GM06990 (cell line): ENCODE data around the gene MAGEA10.

Source experiments
- DNase-seq: peaks from one replicate; pipeline ENCODE4 v3.0.0-alpha.2; 2011; ENCODE audit not compliant: insufficient read length; ENCODE audit errors: extremely low read depth
- H3K27me3 ChIP-seq: replicated peaks from 2 replicates; pipeline ENCODE4 v1.6.0; 2011; ENCODE audit warnings: low read length; ENCODE audit not compliant: control insufficient read depth, insufficient read depth
- H3K36me3 ChIP-seq: 2 replicates; pipeline ENCODE4 v1.5.1; 2011; ENCODE audit warnings: low read length; ENCODE audit not compliant: control insufficient read depth, insufficient read depth
- H3K4me3 ChIP-seq: replicated peaks from 2 replicates; pipeline ENCODE4 v1.5.1; 2011; ENCODE audit warnings: low read depth, mild to moderate bottlenecking, control low read depth, low read length
- CTCF ChIP-seq: IDR thresholded peaks from 2 replicates; pipeline ENCODE4 v1.5.1; 2011; ENCODE audit warnings: low read length, control low read depth, mild to moderate bottlenecking, inconsistent platforms; ENCODE audit not compliant: insufficient read depth, poor library complexity, severe bottlenecking

Gene MAGEA10

GRCh38 chrX:152117305-152117704 is 21.1 kb downstream of the MAGEA10 start:
- Histone ChIP-seq H3K36me3 (no peaks in the 10 kb centered on the region), H3K27me3 (no peaks in the 10 kb centered on the region), H3K4me3 (no peak overlapping the region)
- no peak for DNase-seq
- TF ChIP-seq CTCF = no peak

- no peak overlapping the region for H3K4me3 ChIP-seq
- TF ChIP-seq CTCF = no peak
- no peaks in the 10 kb centered on the region for H3K36me3 ChIP-seq
- H3K27me3 ChIP-seq = no peaks in the 10 kb centered on the region
- DNase-seq = no peak
Observed at GRCh38 chrX:152108527-152108926, 29.9 kb downstream of the MAGEA10 start.

- no peak for TF ChIP-seq CTCF
- H3K36me3 ChIP-seq = no peaks in the 10 kb centered on the region
- no peak overlapping the region for H3K4me3 ChIP-seq
- no peak for DNase-seq
- H3K27me3 ChIP-seq = no peaks in the 10 kb centered on the region
Observed at GRCh38 chrX:152103866-152104265, 34.5 kb downstream of the MAGEA10 start.

- Histone ChIP-seq H3K4me3 (no peak overlapping the region), H3K27me3 (no peaks in the 10 kb centered on the region), H3K36me3 (no peaks in the 10 kb centered on the region)
- no peak for TF ChIP-seq CTCF
- DNase-seq = no peak
Observed at GRCh38 chrX:152086141-152086540, 52.2 kb downstream of the MAGEA10 start.
